Ecto neural progenitor cell (in vitro differentiated cells): ENCODE measurements around the gene TIPARP.
"Not testable (repeated sequence)": the region's sequence is repeated elsewhere in the genome, so short reads cannot be mapped to it uniquely, and the experiment has no call there.

Experiments
- DNase-seq: peaks from one replicate; pipeline ENCODE4 v3.0.0-alpha.2; 2018; ENCODE audit warnings: low spot score

TIPARP gene

GRCh38 chr3:156676768-156677479, 2.5 kb downstream of the TIPARP start:
- no peak for DNase-seq

DNA sequence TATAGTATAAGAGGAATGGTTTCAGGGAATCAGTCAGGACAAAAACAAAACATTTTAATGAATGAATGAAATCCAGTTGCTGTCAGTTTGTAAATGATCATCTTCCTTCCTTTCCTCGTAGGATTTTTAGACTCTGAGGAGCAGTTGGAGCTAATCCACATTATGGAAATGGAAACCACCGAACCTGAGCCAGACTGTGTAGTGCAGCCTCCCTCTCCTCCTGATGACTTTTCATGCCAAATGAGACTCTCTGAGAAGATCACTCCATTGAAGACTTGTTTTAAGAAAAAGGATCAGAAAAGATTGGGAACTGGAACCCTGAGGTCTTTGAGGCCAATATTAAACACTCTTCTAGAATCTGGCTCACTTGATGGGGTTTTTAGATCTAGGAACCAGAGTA, 3.1 kb downstream of the TIPARP start:
- DNase-seq = no peak

DNA sequence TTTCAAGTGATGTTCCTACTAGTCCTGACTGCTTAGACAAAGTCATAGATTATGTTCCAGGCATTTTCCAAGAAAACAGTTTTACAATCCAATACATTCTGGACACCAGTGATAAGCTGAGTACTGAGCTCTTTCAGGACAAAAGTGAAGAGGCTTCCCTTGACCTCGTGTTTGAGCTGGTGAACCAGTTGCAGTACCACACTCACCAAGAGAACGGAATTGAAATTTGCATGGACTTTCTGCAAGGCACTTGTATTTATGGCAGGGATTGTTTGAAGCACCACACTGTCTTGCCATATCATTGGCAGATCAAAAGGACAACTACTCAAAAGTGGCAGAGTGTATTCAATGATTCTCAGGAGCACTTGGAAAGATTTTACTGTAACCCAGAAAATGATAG, 3.8 kb downstream of the TIPARP start:
- no peak for DNase-seq

GRCh38 chr3:156680243-156680914, 6.0 kb downstream of the TIPARP start:
- no peak for DNase-seq

GRCh38 chr3:156681002-156681401, 6.6 kb downstream of the TIPARP start:
- no peak for DNase-seq

GRCh38 chr3:156682501-156682900, 8.1 kb downstream of the TIPARP start:
- DNase-seq = no peak

DNA sequence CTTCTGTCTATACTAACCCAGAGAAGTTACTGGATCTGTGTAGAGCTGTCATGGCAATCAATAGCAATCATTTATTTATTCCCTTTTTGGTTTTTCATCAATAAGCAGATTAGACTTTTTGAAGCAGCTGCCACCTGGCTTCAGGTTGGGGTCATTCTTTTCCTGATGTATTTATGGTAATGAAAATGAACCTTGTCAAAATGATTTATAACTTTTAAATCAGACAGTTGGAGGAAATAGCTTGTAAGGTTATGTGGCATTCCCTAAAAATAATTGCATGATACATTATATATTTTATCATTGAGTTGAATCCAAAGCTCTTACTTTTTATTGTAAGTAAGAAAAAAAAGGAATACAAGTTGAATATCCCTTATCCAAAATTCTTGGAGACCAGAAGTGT, 8.6 kb downstream of the TIPARP start:
- DNase-seq = no peak

- DNase-seq = no peak
Observed at GRCh38 chr3:156685198-156685597, 10.8 kb downstream of the TIPARP start.

DNA sequence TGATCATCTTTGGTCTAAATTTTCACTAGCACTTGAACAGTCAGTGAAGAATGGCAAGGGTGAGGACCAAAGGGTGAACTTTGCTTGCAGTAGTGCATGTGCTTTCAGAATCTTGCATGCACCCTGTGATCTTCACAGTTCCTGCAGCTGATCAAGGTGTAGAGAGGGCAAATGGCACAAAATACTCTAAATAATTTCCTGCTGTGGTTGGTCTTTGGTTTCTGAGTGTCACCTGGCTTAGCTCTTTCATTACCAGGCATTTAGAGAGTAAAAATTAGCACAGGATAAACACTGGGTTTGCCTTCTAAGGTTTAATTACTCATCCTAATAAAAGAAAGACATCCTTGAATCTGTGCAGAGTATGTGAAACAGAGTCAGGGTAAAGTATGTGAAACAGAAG, 11.4 kb downstream of the TIPARP start:
- DNase-seq = no peak

- DNase-seq = no peak
Observed at GRCh38 chr3:156687023-156687422, 12.6 kb downstream of the TIPARP start.

DNA sequence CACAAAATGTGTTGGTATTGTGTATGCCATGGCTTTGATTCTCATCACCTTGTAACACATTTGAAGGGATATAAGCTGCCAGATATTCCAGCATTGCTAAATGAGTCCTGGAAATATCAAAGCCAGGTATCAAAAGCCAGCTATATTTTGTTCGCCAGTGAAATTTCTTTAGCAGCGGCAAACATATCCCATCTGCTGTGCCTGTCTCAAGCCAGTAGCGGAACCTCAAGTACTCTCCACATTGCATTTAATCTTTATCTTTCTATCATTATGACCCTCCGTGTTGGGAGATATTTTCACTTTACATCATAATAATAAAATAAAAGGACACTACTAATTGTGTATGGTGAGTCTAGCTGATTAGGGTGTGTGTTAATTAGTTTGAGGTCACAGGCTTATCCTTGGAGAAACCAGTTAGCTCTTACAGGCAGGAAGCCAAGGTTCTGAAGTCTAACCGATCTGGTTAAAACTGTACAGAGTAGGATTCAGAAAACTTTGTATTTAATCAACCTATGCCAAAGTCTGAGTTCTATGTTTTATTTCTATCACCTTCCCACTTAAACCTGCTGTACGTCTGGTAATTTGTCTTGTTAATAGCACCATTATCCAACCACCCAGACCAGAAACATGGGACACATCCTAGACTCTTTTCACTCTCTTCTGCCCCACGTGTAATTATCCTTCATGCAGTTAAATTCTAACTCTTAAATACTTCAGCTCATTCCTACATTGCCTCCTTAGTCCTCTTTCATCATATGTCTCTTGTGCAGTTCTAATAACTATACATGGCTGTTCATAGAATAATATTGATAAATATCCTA, 14.5 kb downstream of the TIPARP start:
- no peak for DNase-seq

DNA sequence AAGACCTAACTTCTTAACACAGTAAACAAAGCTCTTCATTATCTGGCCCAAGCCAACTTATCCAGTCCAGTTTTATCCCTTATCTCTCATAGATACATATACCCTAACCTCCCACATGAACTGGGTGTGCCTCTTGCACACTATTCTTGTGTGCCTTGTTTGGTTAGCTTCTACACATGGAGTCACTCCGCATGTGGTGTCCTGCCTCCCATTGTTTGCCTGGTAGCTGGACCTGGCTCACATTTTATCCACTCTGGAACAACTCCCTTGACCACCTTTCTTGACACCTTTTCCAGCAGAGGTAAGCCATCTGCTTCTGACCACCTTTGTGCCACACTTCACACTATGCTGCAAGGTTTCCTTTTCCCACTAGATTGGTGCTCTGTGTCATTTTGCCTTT, 15.2 kb downstream of the TIPARP start:
- no peak for DNase-seq

DNA sequence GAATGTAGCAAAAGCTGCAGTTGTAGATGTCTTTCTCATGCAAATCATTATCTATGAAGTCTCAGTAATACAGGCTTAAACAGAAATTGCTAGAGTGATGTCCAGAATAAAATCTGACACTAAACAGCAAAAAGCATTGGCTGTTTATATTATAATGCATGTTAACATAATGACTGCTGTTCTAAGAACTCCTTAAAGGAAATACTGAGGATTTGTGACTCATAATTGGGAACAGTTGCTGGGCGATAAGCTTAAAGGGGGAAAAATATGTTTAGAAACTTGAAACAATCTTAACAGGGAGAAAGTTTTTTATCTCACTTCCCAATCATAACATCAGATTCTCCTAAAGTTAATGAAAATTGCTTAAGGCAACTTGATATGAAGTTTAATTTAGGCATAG, 17.5 kb downstream of the TIPARP start:
- no peak for DNase-seq

DNA sequence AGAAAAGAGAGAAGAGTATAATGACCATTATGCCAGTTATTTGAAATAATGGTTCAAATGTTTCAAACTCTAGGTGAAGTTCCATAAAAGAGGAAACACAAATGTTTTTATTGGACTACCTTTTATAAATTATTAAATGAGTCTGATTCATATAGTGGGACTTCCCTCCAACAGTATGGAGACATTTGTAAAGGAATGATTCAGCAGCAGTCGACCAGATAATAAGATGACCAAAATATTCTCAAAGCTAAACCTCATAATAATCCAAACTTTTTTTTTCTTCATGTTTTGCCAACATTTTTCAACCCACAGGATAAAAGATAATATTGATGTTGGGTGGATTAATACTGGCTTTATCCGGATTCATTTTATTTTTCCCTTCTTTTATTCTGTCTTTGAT, 18.8 kb downstream of the TIPARP start:
- DNase-seq = no peak

GRCh38 chr3:156694536-156694935, 20.1 kb downstream of the TIPARP start:
- DNase-seq = no peak

GRCh38 chr3:156702367-156702766, 28.0 kb downstream of the TIPARP start:
- no peak for DNase-seq

GRCh38 chr3:156704370-156705036, 30.1 kb downstream of the TIPARP start:
- no peak for DNase-seq

DNA sequence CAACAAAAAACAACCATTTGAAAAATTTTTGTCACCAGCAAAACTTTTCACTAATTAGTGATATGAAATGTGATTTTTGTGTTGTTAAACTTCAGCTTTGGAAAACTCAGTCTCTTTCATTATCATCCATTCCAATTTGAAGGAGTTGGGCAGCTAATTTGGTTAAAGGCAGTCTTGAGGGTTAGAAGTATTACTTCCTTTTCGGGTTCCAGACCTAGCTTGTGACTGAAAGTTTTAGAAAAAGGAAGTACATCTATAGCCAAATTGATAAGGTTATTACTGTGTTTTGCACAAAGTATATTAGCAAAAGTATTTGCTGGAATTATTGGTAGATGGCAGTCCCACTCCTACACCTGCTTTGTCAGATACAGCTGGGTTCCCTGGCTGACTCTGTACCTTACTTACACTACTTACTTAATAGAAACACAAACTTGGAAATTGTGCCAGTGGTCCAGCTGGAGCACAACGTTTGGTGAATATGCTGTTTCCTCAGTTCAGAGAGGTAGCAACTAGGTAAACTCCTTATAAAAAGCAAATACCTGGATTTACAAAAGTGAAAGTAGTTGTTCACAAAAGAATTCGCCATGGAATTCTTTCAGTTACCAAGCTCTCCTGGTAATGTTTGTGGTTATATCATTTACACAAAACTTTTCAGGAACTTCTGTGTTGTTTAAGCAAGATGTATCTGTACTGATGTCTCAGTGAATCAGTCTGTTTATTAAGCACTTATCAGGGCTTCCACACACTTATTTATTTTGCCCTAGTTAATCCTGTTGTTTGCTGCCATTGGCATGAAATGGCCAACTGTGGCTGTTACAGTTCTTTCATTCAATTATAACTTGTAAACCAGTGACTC, 31.6 kb downstream of the TIPARP start:
- no peak for DNase-seq

- DNase-seq = no peak
Observed at GRCh38 chr3:156707588-156707987, 33.2 kb downstream of the TIPARP start.

GRCh38 chr3:156710429-156710828, 36.0 kb downstream of the TIPARP start:
- no peak for DNase-seq

DNA sequence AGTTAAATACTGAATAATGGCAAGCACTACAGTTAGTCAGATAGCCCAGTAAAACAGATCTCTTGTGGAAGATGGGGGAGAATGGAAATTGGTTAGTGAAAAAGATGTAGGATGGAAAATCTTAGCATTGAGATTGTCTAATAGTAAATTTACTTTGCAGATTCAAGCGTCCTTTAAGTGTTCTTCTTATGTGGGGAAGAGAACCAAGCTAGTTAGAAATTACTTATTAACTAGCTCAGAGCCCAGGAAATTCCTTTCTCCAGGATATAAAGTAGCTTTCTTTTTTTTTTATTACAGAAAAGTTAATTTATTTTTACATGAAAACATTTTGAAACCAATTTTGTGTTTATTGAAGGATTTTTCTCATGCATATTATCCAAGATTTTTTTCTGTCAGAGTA, 36.7 kb downstream of the TIPARP start:
- DNase-seq = no peak

DNA sequence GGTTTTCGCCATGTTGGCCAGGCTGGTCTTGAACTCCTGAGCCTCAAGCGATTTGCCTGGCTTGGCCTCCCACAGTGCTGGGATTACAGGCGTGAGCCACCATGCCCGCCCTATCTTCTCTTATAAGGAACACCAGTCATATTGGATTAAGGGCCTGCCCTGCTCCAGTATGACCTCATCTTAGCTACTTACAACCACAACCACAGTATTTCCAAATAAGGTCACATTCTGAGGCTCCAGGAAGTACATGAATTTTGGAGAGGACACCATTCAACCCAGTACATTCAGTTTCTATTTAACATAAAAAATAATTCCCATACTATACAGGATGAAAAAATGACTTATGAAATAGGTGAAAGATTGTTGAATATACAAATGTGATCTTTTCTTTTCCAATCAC, 37.6 kb downstream of the TIPARP start:
- not testable (repeated sequence) for DNase-seq
